Measurements from ENCODE around the gene SEMA4B. TPM values are rescaled to one million over a fixed set of nuclear protein-coding genes. Genes with fewer than 3 reads are reported as not detected.
"Not testable (repeated sequence)": the region's sequence is repeated elsewhere in the genome, so short reads cannot be mapped to it uniquely, and the experiment has no call there.

The SEMA4B gene
- total RNA-seq, 2 donors from 2014 or later = 42.8 to 63.9 TPM

GRCh38 chr15:90270502-90271150 is 69.5 kb downstream of the SEMA4B start:
- Histone ChIP-seq H3K9me3 (no peaks in the 10 kb centered on the region), H3K27me3 (no peaks in the 10 kb centered on the region), H3K4me1 (peaks cover 36% of the 10 kb centered on the region), H3K4me3 (no peak overlapping the region), H3K36me3 (replicated peaks in 1 of 2; ENCODE audit: insufficient read depth in 1 of 2, low read depth in 2 of 2) (peaks cover 0 to 3% of the 10 kb centered on the region in 2 donors), H3K27ac (no peak overlapping the region)
- intact Hi-C loops (cut with DNase I) = no loop called here
- WGBS, 2 donors = 82 to 85% methylated on average over 7 to 10 of the region's 10 CpGs
- ATAC-seq (no peak), DNase-seq (no peak)
- no peak for TF ChIP-seq POLR2A (IDR thresholded peaks at IDR 0.05)
- TF ChIP-seq CTCF (IDR thresholded peaks at IDR 0.05) = no peak

- intact Hi-C loops (cut with DNase I) = no loop called here
- 69 to 77% methylated on average over 7 of the region's 7 CpGs for WGBS, 2 donors
- H3K4me3 ChIP-seq = no peak overlapping the region
- no peak overlapping the region for H3K27ac ChIP-seq
- TF ChIP-seq CTCF (IDR thresholded peaks at IDR 0.05) = no peak
- no peak for TF ChIP-seq POLR2A (IDR thresholded peaks at IDR 0.05)
- peaks cover 34% of the 10 kb centered on the region for H3K4me1 ChIP-seq
- H3K36me3 ChIP-seq (replicated peaks in 1 of 2; ENCODE audit: insufficient read depth in 1 of 2, low read depth in 2 of 2) = peaks cover 0 to 3% of the 10 kb centered on the region in 2 donors
- DNase-seq (no peak), ATAC-seq (no peak)
- no peaks in the 10 kb centered on the region for H3K27me3 ChIP-seq
- H3K9me3 ChIP-seq = no peaks in the 10 kb centered on the region
These were observed 70.5 kb downstream of the SEMA4B start for GRCh38 chr15:90271459-90272166.

- H3K36me3 ChIP-seq (replicated peaks in 1 of 2; ENCODE audit: insufficient read depth in 1 of 2, low read depth in 2 of 2); H3K9me3 ChIP-seq; ATAC-seq; H3K27ac ChIP-seq; H3K4me1 ChIP-seq; H3K4me3 ChIP-seq; H3K27me3 ChIP-seq; DNase-seq; intact Hi-C loops (cut with DNase I): not testable (repeated sequence)
- WGBS, 2 donors = 97 to 99% methylated on average over 11 to 12 of the region's 12 CpGs
These were observed 77.3 kb downstream of the SEMA4B start for GRCh38 chr15:90278467-90278866.

Small RNA genes within 50 kb of the gene (small RNA-seq; reads per million reads assigned to genes)
- gene RN7SL346P = not detected

Other genes starting within 250 kb of the SEMA4B start
- 10 to 100 TPM; 18.1 to 34.5 TPM for gene ZNF710, start 200.0 kb upstream of the SEMA4B start, total RNA-seq
- 10 to 100 TPM; 77.5 to 78.6 TPM for gene IDH2, start 98.9 kb upstream of the SEMA4B start, total RNA-seq
- gene CIB1, start 32.6 kb downstream of the SEMA4B start, total RNA-seq = 10 to 100 TPM; 36.6 to 59.0 TPM
- gene GDPGP1, start 32.9 kb downstream of the SEMA4B start, total RNA-seq = 1 to 10 TPM in 1 of 2 donors, under 1 TPM in 1; 0.33 to 5.2 TPM
- gene TTLL13, start 48.2 kb downstream of the SEMA4B start, total RNA-seq = not detected
- gene NGRN, start 64.3 kb downstream of the SEMA4B start, total RNA-seq = 10 to 100 TPM; 27.4 to 27.8 TPM
- gene ZNF774, start 151.0 kb downstream of the SEMA4B start, total RNA-seq = 1 to 10 TPM; 5.7 to 9.6 TPM
- 10 to 100 TPM; 79.6 to 92.9 TPM for gene IQGAP1, start 186.9 kb downstream of the SEMA4B start, total RNA-seq

Measured in body of pancreas (tissue), 4 donors.